ENCODE measurements around the gene RMND5A. TPM values are rescaled to one million over a fixed set of nuclear protein-coding genes. Genes with fewer than 3 reads are reported as not detected.

The RMND5A gene
- polyA plus RNA-seq, 1 of the 3 experiments (the other 2 are of a cell fraction) = 4.3 TPM

DNA sequence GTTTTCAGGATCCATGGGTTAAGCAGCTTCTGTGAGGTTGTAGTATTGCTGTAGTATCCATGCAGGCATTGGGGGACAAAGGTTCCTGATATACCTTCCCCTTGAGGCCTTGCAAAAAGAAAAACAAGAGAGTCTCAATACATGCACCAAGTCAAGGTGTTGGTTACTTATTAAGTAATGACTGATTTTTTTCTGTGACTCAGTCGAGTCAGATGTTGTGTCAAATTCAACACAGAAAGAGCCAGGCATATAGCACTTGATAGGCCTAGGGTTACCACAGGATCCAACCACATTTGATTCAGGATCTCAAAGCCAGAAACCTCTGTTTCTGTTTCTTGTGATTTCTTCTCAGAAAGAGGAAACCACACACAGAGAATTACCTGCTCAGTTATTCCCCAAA lies 95.5 kb downstream of the RMND5A start:
- Histone ChIP-seq H3K36me3 (replicated peaks in 1 of 2; ENCODE audit: control insufficient read depth in 1 of 2, insufficient read depth in 2 of 2, low read length in 1 of 2) (no peaks in the 10 kb centered on the region), H3K4me1 (ENCODE audit: control insufficient read depth in 1 of 2, insufficient read depth in 2 of 2, low read depth in 1 of 2, low read length in 1 of 2) (no peaks in the 10 kb centered on the region), H3K9me2 (no peaks in the 10 kb centered on the region), H3K4me2 (no peak overlapping the region), H4K20me1 (ENCODE audit: insufficient read depth) (no peaks in the 10 kb centered on the region), H3K27me3 (ENCODE audit: insufficient read depth) (no peaks in the 10 kb centered on the region), H3K27ac (ENCODE audit: low read depth in 2 of 2, low read length in 1 of 2) (no peak overlapping the region), H3K9me3 (no peaks in the 10 kb centered on the region), H3K4me3 (ENCODE audit: low read depth in 2 of 2, low read length in 1 of 2) (no peak overlapping the region), H3K9ac (no peak overlapping the region), H3K79me2 (ENCODE audit: insufficient read depth) (no peaks in the 10 kb centered on the region), H2AFZ (ENCODE audit: low read depth) (no peak overlapping the region), H3F3A (replicated peaks; ENCODE audit: insufficient read depth) (no peaks in the 10 kb centered on the region)
- no peak for DNase-seq
- TF ChIP-seq MXI1 (IDR thresholded peaks at IDR 0.05; ENCODE audit: low read depth, low read length) = no peak
- TF ChIP-seq TAF1 (IDR thresholded peaks at IDR 0.05; ENCODE audit: borderline replicate concordance, low read depth, low read length) = no peak
- TF ChIP-seq EZH2phosphoT487 (IDR thresholded peaks at IDR 0.05; ENCODE audit: borderline replicate concordance, low read depth) = no peak
- no peak for TF ChIP-seq TCF12 (IDR thresholded peaks at IDR 0.05)
- TF ChIP-seq, protein P1, sequence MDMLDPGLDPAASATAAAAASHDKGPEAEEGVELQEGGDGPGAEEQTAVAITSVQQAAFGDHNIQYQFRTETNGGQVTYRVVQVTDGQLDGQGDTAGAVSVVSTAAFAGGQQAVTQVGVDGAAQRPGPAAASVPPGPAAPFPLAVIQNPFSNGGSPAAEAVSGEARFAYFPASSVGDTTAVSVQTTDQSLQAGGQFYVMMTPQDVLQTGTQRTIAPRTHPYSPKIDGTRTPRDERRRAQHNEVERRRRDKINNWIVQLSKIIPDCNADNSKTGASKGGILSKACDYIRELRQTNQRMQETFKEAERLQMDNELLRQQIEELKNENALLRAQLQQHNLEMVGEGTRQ (IDR thresholded peaks at IDR 0.05; ENCODE audit: borderline replicate concordance, low read depth, low read length) = no peak
- TF ChIP-seq, protein P2, sequence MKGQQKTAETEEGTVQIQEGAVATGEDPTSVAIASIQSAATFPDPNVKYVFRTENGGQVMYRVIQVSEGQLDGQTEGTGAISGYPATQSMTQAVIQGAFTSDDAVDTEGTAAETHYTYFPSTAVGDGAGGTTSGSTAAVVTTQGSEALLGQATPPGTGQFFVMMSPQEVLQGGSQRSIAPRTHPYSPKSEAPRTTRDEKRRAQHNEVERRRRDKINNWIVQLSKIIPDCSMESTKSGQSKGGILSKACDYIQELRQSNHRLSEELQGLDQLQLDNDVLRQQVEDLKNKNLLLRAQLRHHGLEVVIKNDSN (IDR thresholded peaks at IDR 0.05; ENCODE audit: borderline replicate concordance, low read depth) = no peak
- ChIA-PET CTCF (interaction anchor here (1.0 kb wide), 1 partner anchor 49 kb away, joined by 3 read pairs; no protein-coding TSS in a partner anchor), POLR2A (no interaction called here)
- 50% methylated on average over 1 of the region's 1 CpG for WGBS (ENCODE audit: low lambda C conversion rate)

DNA sequence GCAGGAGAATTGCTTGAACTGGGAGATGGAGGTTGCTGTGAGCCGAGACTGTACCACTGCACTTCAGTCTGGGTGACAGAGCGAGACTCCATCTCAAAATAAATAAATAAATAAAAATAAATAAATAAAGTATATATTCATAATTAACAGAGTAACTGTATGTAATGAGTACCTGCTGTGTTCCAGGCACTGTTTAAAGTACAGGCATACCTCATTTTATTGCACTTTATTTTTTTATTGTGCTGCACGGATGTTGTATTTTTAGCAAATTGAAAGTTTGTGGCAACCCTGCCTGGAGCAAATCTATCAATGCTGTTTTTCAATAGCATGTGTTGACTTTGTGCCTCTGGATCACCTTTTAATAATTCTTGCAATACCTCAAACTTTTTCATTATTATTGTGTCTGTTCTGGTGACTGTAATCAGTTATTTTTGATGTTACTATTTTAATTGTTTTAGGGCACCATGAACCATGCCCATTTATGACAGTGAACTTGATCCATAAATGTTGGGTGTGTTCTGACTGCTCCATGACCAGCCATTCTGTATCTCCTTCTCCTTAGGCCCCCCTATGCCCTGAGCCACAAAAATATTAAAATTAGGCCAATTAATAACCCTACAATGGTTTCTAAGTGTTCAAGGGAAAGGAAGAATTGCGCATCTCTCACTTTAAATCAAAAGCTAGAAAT lies 98.2 kb downstream of the RMND5A start:
- ChIA-PET CTCF (interaction anchor here (2.3 kb wide), 1 partner anchor 10 kb away, joined by 9 read pairs; no protein-coding TSS in a partner anchor), POLR2A (no interaction called here)
- Histone ChIP-seq H2AFZ (ENCODE audit: low read depth) (no peak overlapping the region), H3K9ac (no peak overlapping the region), H4K20me1 (ENCODE audit: insufficient read depth) (no peaks in the 10 kb centered on the region), H3K36me3 (replicated peaks in 1 of 2; ENCODE audit: control insufficient read depth in 1 of 2, insufficient read depth in 2 of 2, low read length in 1 of 2) (no peaks in the 10 kb centered on the region), H3K9me2 (no peaks in the 10 kb centered on the region), H3K27ac (ENCODE audit: low read depth in 2 of 2, low read length in 1 of 2) (no peak overlapping the region), H3K27me3 (ENCODE audit: insufficient read depth) (no peaks in the 10 kb centered on the region), H3K9me3 (no peaks in the 10 kb centered on the region), H3K4me3 (ENCODE audit: low read depth in 2 of 2, low read length in 1 of 2) (no peak overlapping the region), H3K4me1 (ENCODE audit: control insufficient read depth in 1 of 2, insufficient read depth in 2 of 2, low read depth in 1 of 2, low read length in 1 of 2) (no peaks in the 10 kb centered on the region), H3K79me2 (ENCODE audit: insufficient read depth) (no peaks in the 10 kb centered on the region), H3F3A (replicated peaks; ENCODE audit: insufficient read depth) (no peaks in the 10 kb centered on the region), H3K4me2 (no peak overlapping the region)
- TF ChIP-seq TEAD4 (IDR thresholded peaks at IDR 0.05; ENCODE audit: borderline replicate concordance, insufficient read depth) = no peak
- TF ChIP-seq EZH2phosphoT487 (IDR thresholded peaks at IDR 0.05; ENCODE audit: borderline replicate concordance, low read depth) = no peak
- TF ChIP-seq, protein P3, sequence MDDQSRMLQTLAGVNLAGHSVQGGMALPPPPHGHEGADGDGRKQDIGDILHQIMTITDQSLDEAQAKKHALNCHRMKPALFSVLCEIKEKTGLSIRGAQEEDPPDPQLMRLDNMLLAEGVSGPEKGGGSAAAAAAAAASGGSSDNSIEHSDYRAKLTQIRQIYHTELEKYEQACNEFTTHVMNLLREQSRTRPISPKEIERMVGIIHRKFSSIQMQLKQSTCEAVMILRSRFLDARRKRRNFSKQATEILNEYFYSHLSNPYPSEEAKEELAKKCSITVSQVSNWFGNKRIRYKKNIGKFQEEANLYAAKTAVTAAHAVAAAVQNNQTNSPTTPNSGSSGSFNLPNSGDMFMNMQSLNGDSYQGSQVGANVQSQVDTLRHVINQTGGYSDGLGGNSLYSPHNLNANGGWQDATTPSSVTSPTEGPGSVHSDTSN (IDR thresholded peaks at IDR 0.05) = no peak
- no peak for TF ChIP-seq YY1 (IDR thresholded peaks at IDR 0.05; ENCODE audit: low read depth)
- no peak for TF ChIP-seq ELF1 (IDR thresholded peaks at IDR 0.05)
- TF ChIP-seq, protein P4, sequence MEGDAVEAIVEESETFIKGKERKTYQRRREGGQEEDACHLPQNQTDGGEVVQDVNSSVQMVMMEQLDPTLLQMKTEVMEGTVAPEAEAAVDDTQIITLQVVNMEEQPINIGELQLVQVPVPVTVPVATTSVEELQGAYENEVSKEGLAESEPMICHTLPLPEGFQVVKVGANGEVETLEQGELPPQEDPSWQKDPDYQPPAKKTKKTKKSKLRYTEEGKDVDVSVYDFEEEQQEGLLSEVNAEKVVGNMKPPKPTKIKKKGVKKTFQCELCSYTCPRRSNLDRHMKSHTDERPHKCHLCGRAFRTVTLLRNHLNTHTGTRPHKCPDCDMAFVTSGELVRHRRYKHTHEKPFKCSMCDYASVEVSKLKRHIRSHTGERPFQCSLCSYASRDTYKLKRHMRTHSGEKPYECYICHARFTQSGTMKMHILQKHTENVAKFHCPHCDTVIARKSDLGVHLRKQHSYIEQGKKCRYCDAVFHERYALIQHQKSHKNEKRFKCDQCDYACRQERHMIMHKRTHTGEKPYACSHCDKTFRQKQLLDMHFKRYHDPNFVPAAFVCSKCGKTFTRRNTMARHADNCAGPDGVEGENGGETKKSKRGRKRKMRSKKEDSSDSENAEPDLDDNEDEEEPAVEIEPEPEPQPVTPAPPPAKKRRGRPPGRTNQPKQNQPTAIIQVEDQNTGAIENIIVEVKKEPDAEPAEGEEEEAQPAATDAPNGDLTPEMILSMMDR (IDR thresholded peaks at IDR 0.05) = no peak
- TF ChIP-seq NFIC (IDR thresholded peaks at IDR 0.05; ENCODE audit: borderline replicate concordance) = no peak
- TF ChIP-seq CHD2 (IDR thresholded peaks at IDR 0.05; ENCODE audit: low read length, partially characterized antibody) = no peak
- TF ChIP-seq, protein P5, sequence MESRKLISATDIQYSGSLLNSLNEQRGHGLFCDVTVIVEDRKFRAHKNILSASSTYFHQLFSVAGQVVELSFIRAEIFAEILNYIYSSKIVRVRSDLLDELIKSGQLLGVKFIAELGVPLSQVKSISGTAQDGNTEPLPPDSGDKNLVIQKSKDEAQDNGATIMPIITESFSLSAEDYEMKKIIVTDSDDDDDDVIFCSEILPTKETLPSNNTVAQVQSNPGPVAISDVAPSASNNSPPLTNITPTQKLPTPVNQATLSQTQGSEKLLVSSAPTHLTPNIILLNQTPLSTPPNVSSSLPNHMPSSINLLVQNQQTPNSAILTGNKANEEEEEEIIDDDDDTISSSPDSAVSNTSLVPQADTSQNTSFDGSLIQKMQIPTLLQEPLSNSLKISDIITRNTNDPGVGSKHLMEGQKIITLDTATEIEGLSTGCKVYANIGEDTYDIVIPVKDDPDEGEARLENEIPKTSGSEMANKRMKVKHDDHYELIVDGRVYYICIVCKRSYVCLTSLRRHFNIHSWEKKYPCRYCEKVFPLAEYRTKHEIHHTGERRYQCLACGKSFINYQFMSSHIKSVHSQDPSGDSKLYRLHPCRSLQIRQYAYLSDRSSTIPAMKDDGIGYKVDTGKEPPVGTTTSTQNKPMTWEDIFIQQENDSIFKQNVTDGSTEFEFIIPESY (IDR thresholded peaks at IDR 0.05; ENCODE audit: borderline replicate concordance, low read depth) = no peak
- no peak for TF ChIP-seq POLR2AphosphoS5 (IDR thresholded peaks at IDR 0.05; ENCODE audit: low read depth, low read length)
- TF ChIP-seq RAD21 (IDR thresholded peaks at IDR 0.05; ENCODE audit: low read length) = no peak
- no peak for TF ChIP-seq GABPA (IDR thresholded peaks at IDR 0.05; ENCODE audit: low read depth)
- no peak for DNase-seq
- WGBS (ENCODE audit: low lambda C conversion rate) = 67% methylated on average over 4 of the region's 4 CpGs
